PC-3 (cell line): ENCODE results near the gene TH.

ENCODE experiments used
- CTCF ChIP-seq: fragments of 300-600 bp; sonication (generic); conservative IDR thresholded peaks from 2 replicates; pipeline ENCODE4 v1.5.1; 2017; ENCODE audit warnings: antibody characterized with exemption, low read depth, mild to moderate bottlenecking, low read length
- EZH2phosphoT487 ChIP-seq: fragments of 300-600 bp; sonication (generic); IDR thresholded peaks from 2 replicates; pipeline ENCODE4 v1.6.1; 2018; ENCODE audit warnings: mild to moderate bottlenecking, antibody characterized with exemption, low read length, borderline replicate concordance

- TF ChIP-seq CTCF (no peak), EZH2phosphoT487 (no peak)
Measured at GRCh38 chr11:2220173-2220771, 48.7 kb upstream of the TH start.
